CD4-positive, alpha-beta T cell (primary cell): ENCODE data around the gene ARRDC3. TPM values are rescaled to one million over a fixed set of nuclear protein-coding genes. Genes with fewer than 3 reads are reported as not detected.
A peak's percentile ranks its signal among the peaks of the same experiment; 100 is the strongest.

Experiments used
- ATAC-seq: fragments of 200-7000 bp; cut with Tn5 transposase; one replicate; pipeline ENCODE4 v1.10.0; 2022; ENCODE audit warnings: mild to moderate bottlenecking; ENCODE audit not compliant: poor library complexity
- CTCF ChIA-PET: fragments of 350-600 bp; sonication (Branson Sonifier 250); formaldehyde crosslinking; loops from one replicate; lab custom pipeline; 2021; ENCODE audit warnings: antibody characterized with exemption, inconsistent platforms; lab: Charles Lee
- POLR2A ChIA-PET: fragments of 350-600 bp; sonication (Branson Sonifier 250); formaldehyde crosslinking; loops from one replicate; lab custom pipeline; 2021; ENCODE audit warnings: antibody characterized with exemption, inconsistent platforms; lab: Charles Lee
- DNase-seq, 14 experiments: peaks; one replicate each; pipeline ENCODE4 v3.0.0-alpha.2; 2013 to 2020; ENCODE audit warnings: mixed read lengths in 2 of 14
- H3K27ac ChIP-seq, 2 donors: one replicate each; pipeline versions ENCODE4 v1.5.1 to v1.7.0; 2013; ENCODE audit warnings: low read length in 2 of 2, low read depth in 1 of 2, mild to moderate bottlenecking in 1 of 2
- H3K27me3 ChIP-seq, 2 experiments: 1 replicate in 1 of 2; 2 replicates in 1 of 2; pipeline versions ENCODE4 v1.6.1 to v1.7.0; 2013; ENCODE audit warnings: low read length in 2 of 2, control low read depth in 1 of 2, mild to moderate bottlenecking in 1 of 2, moderate library complexity in 1 of 2; ENCODE audit not compliant: insufficient read depth in 2 of 2, control insufficient read depth in 1 of 2
- H3K36me3 ChIP-seq: one replicate; pipeline ENCODE4 v1.6.1; 2013; ENCODE audit warnings: low read length, control low read depth; ENCODE audit not compliant: insufficient read depth
- H3K4me1 ChIP-seq: one replicate; pipeline ENCODE4 v1.6.1; 2013; ENCODE audit warnings: low read length, control low read depth; ENCODE audit not compliant: insufficient read depth
- H3K4me3 ChIP-seq: one replicate; pipeline ENCODE4 v1.5.1; 2013; ENCODE audit warnings: mild to moderate bottlenecking, low read length, moderate library complexity
- H3K9me3 ChIP-seq, 2 experiments: 1 replicate in 1 of 2; 2 replicates in 1 of 2; pipeline versions ENCODE4 v1.6.1 to v1.7.0; 2013; ENCODE audit warnings: low read length in 2 of 2, mild to moderate bottlenecking in 2 of 2, control low read depth in 1 of 2, moderate library complexity in 1 of 2; ENCODE audit not compliant: control insufficient read depth in 1 of 2, insufficient read depth in 1 of 2
- H3K27ac Mint-ChIP-seq: one replicate; pipeline ENCODE4 v1.8.0; 2020; ENCODE audit warnings: mixed read lengths
- H3K27me3 Mint-ChIP-seq: one replicate; pipeline ENCODE4 v1.8.0; 2021; ENCODE audit warnings: mixed read lengths
- H3K36me3 Mint-ChIP-seq: one replicate; pipeline ENCODE4 v1.8.0; 2021; ENCODE audit warnings: low read depth, mixed read lengths
- H3K4me1 Mint-ChIP-seq: one replicate; pipeline ENCODE4 v1.8.0; 2021; ENCODE audit warnings: low read depth, mixed read lengths
- H3K4me3 Mint-ChIP-seq: one replicate; pipeline ENCODE4 v1.8.0; 2020; ENCODE audit warnings: mild to moderate bottlenecking, mixed read lengths
- H3K9me3 Mint-ChIP-seq: one replicate; pipeline ENCODE4 v1.8.0; 2020; ENCODE audit warnings: mixed read lengths
- intact Hi-C, 2 experiments: fragments of 100-400 bp; cut with DNase I in 1 of 2; cut with micrococcal nuclease in 1 of 2; formaldehyde crosslinking; loops; one replicate each; pipeline versions ENCODE4 v1.15.1 to v1.9.0; 2023 to 2025; cut with DNase I, micrococcal nuclease
- total RNA-seq, 174 experiments: library from RNA in 2 of 174; stranded (reverse) in 2 of 174; gene quantifications; one replicate each; pipeline ENCODE4 v1.2.3 and lab custom pipeline; 2021 to 2026
- TF ChIP-seq, protein P1 (sequence below): fragments of 200-600 bp; IDR thresholded peaks from one replicate; pipeline ENCODE4 v1.8.0; 2022; ENCODE audit warnings: antibody characterized with exemption, mild to moderate bottlenecking

Gene ARRDC3
- total RNA-seq, 2 experiments from 2014 or later, result 273 to 284 TPM

DNA sequence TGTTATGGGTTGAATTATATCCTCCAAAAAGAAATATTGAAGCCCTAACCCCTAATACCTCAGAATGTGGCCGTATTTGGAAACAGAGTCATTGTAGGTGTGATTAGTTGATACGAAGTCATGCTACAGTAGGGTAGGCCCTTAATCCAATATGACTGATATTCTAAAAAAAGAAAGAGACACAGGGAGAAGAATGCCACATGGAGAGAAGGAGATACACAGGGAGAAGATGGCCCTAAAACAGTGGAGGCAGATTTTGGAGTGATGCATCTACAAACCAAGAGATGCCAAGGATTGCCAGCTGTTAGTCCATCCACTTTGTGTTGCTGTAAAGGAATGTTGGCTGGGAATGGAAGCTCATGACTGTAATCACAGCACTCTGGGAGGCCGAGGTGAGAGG, 21.3 kb downstream of the ARRDC3 start:
- Histone ChIP-seq H3K9me3 (peaks cover 0 to 12% of the 10 kb centered on the region in 2 experiments), H3K27ac (no peak overlapping the region), H3K4me3 (no peak overlapping the region), H3K36me3 (no peaks in the 10 kb centered on the region), H3K27me3 (no peaks in the 10 kb centered on the region), H3K4me1 (no peaks in the 10 kb centered on the region)
- CTCF ChIA-PET, result interaction anchor here (1.4 kb wide), 1 partner anchor 23 kb away, joined by 3 read pairs; no protein-coding TSS in a partner anchor
- DNase-seq (no peak), ATAC-seq (no peak)
- POLR2A ChIA-PET, result interaction anchor here (2.5 kb wide), 1 partner anchor 19 kb away, joined by 13 read pairs; no protein-coding TSS in a partner anchor
- Mint-ChIP-seq H3K27me3 (no peaks in the 10 kb centered on the region), H3K27ac (peak overlapping the region; percentile 43), H3K9me3 (peaks cover 4% of the 10 kb centered on the region), H3K4me3 (no peak overlapping the region), H3K4me1 (peaks cover 10% of the 10 kb centered on the region), H3K36me3 (peaks cover 10% of the 10 kb centered on the region)
- TF ChIP-seq, protein P1, sequence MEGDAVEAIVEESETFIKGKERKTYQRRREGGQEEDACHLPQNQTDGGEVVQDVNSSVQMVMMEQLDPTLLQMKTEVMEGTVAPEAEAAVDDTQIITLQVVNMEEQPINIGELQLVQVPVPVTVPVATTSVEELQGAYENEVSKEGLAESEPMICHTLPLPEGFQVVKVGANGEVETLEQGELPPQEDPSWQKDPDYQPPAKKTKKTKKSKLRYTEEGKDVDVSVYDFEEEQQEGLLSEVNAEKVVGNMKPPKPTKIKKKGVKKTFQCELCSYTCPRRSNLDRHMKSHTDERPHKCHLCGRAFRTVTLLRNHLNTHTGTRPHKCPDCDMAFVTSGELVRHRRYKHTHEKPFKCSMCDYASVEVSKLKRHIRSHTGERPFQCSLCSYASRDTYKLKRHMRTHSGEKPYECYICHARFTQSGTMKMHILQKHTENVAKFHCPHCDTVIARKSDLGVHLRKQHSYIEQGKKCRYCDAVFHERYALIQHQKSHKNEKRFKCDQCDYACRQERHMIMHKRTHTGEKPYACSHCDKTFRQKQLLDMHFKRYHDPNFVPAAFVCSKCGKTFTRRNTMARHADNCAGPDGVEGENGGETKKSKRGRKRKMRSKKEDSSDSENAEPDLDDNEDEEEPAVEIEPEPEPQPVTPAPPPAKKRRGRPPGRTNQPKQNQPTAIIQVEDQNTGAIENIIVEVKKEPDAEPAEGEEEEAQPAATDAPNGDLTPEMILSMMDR, result no peak
- intact Hi-C loops, result loop anchor here in 1 of 2 experiments (5.0 kb wide), 1 partner anchor 79 kb away; no protein-coding TSS in a partner anchor

DNA sequence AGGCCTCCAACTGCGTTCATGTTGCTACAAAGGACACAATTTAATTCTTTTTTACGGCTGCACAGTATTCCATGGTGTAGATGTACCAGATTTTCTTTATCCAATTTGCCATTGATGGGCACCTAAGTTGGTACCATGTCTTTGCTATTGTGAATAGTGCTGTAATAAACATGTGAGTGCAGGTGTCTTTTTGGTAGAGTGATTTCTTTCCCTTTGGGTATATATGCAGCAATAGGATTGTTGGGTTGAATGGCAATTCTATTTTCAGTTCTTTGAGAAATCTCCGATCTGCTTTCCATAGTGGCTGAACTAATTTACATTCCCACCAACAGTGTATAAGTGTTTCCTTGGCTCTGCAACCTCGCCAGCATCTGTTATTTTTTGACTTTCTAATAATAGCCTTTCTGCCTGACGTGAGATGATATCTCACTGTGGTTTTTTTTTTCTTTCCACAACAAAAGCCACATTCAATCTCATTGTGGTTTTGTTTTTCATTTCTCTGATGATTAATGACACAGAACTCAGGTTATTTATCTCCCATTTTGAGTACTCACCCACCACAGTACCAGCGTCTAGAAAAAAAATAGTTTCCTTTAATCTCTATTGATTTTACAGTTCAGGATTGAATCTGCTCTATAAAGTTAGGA, 21.9 kb downstream of the ARRDC3 start:
- peak; percentile 46 for ATAC-seq
- H3K4me1 Mint-ChIP-seq, result peaks cover 10% of the 10 kb centered on the region
- intact Hi-C loops, result loop anchor here in 1 of 2 experiments (5.0 kb wide), 1 partner anchor 79 kb away; no protein-coding TSS in a partner anchor
- no peaks in the 10 kb centered on the region for H3K36me3 ChIP-seq
- DNase-seq, result peak in 3 of 14 experiments; percentile 8 to 56 (median 38)
- H3K27ac ChIP-seq, result no peak overlapping the region
- ChIA-PET CTCF (interaction anchor here (1.4 kb wide), 1 partner anchor 24 kb away, joined by 3 read pairs; no protein-coding TSS in a partner anchor), POLR2A (interaction anchor here (2.5 kb wide), 1 partner anchor 19 kb away, joined by 13 read pairs; no protein-coding TSS in a partner anchor)
- H3K36me3 Mint-ChIP-seq, result peaks cover 4% of the 10 kb centered on the region
- no peak overlapping the region for H3K4me3 ChIP-seq
- H3K27me3 Mint-ChIP-seq, result no peaks in the 10 kb centered on the region
- peaks cover 0 to 12% of the 10 kb centered on the region in 2 experiments for H3K9me3 ChIP-seq
- no peaks in the 10 kb centered on the region for H3K27me3 ChIP-seq
- H3K9me3 Mint-ChIP-seq, result peaks cover 4% of the 10 kb centered on the region
- no peaks in the 10 kb centered on the region for H3K4me1 ChIP-seq
- TF ChIP-seq, protein P1, result no peak
- H3K27ac Mint-ChIP-seq, result peak overlapping the region; percentile 43
- H3K4me3 Mint-ChIP-seq, result no peak overlapping the region

DNA sequence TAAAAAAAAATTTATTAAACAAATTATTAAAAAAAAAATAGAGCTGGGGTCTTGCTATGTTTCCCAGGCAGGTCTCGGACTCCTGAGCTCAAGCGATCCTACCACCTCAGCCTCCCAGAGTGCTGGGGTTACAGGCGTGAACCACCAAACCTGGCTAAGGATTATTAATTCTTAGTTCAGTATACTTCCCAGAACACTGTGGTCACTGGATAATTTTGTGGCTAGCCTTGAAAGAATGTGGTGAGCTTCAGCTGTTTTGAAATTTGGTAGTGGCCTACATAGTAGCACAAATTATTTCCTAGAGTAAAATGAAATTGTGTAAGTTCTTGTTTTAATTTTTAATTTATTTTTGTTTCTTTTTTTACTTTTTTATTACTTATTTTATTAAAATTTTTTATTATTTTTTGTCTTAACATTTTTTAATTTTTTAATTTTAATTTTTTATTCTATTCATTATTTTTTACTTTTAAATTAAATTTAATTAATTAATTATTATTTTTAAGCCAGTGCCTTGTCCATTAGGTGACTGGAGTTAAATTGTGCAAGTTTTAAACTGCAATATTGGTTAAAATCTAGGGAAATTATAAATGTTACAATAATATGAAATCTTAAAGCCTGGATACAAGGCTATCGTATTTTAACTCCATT, 23.0 kb downstream of the ARRDC3 start:
- no peaks in the 10 kb centered on the region for H3K4me1 ChIP-seq
- H3K27ac ChIP-seq, result no peak overlapping the region
- Mint-ChIP-seq H3K4me1 (peaks cover 10% of the 10 kb centered on the region), H3K4me3 (no peak overlapping the region), H3K36me3 (peaks cover 4% of the 10 kb centered on the region), H3K27ac (no peak overlapping the region), H3K27me3 (no peaks in the 10 kb centered on the region), H3K9me3 (peaks cover 4% of the 10 kb centered on the region)
- no peak for DNase-seq
- no peaks in the 10 kb centered on the region for H3K36me3 ChIP-seq
- no peak overlapping the region for H3K4me3 ChIP-seq
- intact Hi-C loops, result loop anchor here in 1 of 2 experiments (5.0 kb wide), 2 partner anchors 38 to 78 kb away; no protein-coding TSS in a partner anchor
- TF ChIP-seq, protein P1, result no peak
- no peaks in the 10 kb centered on the region for H3K27me3 ChIP-seq
- no peak for ATAC-seq
- ChIA-PET POLR2A (no interaction called here), CTCF (no interaction called here)
- peaks cover 0 to 12% of the 10 kb centered on the region in 2 experiments for H3K9me3 ChIP-seq
